HL-60 (cell line): ENCODE measurements around the gene GPR183.

ENCODE experiments used
- DNase-seq, 2 experiments: peaks; one replicate each; pipeline ENCODE4 v3.0.0-alpha.2; 2010 to 2020; ENCODE audit warnings: low read depth in 1 of 2, low spot score in 1 of 2
- H3K27ac ChIP-seq: fragments of 250-450 bp; sonication (Bioruptor Pico); replicated peaks from 2 replicates; pipeline ENCODE4 v1.5.1; 2020; ENCODE audit warnings: mild to moderate bottlenecking, moderate library complexity
- H3K27me3 ChIP-seq: fragments of 250-450 bp; sonication (Bioruptor Pico); 2 replicates; pipeline ENCODE4 v1.5.1; 2021; ENCODE audit warnings: mild to moderate bottlenecking, moderate library complexity; ENCODE audit not compliant: insufficient read depth, poor library complexity, severe bottlenecking
- H3K4me3 ChIP-seq: replicated peaks from 2 replicates; pipeline ENCODE4 v1.5.1; 2011; ENCODE audit warnings: mild to moderate bottlenecking, control low read depth, low read length; ENCODE audit not compliant: insufficient read depth
- GABPA ChIP-seq: IDR thresholded peaks from 2 replicates; pipeline ENCODE4 v1.6.1; 2012; ENCODE audit warnings: low read depth
- POLR2AphosphoS5 ChIP-seq: IDR thresholded peaks from 2 replicates; pipeline ENCODE4 v1.6.1; 2012; ENCODE audit warnings: low read depth
- SPI1 ChIP-seq: IDR thresholded peaks from 2 replicates; pipeline ENCODE4 v1.6.1; 2012; ENCODE audit warnings: low read depth, mild to moderate bottlenecking, borderline replicate concordance
- TF ChIP-seq, protein P1 (sequence below): IDR thresholded peaks from one replicate; pipeline ENCODE4 v1.5.1; 2011; ENCODE audit warnings: low read length, control low read depth, inconsistent platforms; ENCODE audit not compliant: insufficient read depth
- TF ChIP-seq, protein P2 (sequence below): IDR thresholded peaks from 2 replicates; pipeline ENCODE4 v1.6.1; 2012; ENCODE audit warnings: low read depth; ENCODE audit not compliant: insufficient replicate concordance

GPR183 gene

GRCh38 chr13:99301056-99301838 lies 6.0 kb downstream of the GPR183 start:
- H3K4me3 ChIP-seq, result no peak overlapping the region
- peak overlapping the region; percentile 93 for H3K27ac ChIP-seq
- TF ChIP-seq POLR2AphosphoS5, result peak; percentile 65
- TF ChIP-seq GABPA, result no peak
- DNase-seq, result no peak
- H3K27me3 ChIP-seq, result no peaks in the 10 kb centered on the region

DNA sequence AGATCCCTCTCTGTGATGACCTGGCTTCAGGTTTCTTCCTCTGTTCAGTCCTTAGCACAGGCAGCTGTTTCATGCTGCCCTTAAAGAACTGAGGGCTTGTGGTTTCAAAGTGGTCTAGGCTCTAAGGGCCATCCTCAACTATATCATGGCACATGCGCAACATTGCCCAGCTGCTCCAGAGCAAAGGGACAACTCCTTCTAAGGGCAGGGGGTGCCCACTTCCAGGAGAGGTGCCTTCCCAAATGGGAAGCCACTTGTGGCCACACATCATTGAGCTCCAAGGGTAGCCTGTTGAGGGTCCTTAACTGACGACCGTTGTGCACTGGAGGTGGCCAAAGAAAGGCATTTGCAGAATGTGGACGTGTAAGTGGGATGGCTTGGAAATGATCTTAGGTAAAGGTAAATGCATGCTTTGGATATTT lies 7.3 kb downstream of the GPR183 start:
- Histone ChIP-seq H3K4me3 (no peak overlapping the region), H3K27ac (peak overlapping the region; percentile 93), H3K27me3 (no peaks in the 10 kb centered on the region)
- TF ChIP-seq SPI1, result no peak
- peak; percentile 58 for TF ChIP-seq POLR2AphosphoS5
- DNase-seq, result peak in 1 of 2 experiments; percentile 56

DNA sequence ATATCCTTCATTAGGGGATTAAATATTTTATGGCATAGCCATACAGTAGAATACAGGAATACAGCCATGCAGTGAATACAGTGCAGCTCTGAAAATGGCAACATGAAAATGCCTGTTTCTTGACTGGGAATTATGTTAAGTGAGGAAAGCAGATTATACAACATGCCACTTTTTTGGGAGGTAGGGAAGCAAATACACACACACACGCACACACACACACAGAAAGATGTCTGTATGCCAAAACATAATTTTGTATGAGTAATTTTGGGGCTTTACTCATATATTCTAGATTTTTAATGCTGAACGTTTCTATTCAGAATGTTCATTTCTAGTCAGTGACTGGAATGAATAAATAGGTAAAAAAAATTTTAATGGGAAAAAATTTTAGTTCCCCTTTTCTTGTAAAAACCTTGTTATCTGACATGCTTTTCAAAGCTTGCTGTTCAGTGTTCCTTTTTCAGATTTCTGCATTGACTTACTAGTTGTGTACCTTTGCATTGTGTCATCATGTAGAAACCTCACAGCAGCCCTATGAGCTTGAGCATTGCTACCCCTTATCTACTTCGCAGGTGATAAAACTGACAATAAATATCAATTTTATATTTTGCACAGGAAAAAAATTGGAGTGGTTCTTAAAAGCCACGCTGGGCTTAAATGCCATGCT lies 7.8 kb downstream of the GPR183 start:
- no peak overlapping the region for H3K4me3 ChIP-seq
- TF ChIP-seq GABPA, result no peak
- no peak for TF ChIP-seq POLR2AphosphoS5
- TF ChIP-seq, protein P1, sequence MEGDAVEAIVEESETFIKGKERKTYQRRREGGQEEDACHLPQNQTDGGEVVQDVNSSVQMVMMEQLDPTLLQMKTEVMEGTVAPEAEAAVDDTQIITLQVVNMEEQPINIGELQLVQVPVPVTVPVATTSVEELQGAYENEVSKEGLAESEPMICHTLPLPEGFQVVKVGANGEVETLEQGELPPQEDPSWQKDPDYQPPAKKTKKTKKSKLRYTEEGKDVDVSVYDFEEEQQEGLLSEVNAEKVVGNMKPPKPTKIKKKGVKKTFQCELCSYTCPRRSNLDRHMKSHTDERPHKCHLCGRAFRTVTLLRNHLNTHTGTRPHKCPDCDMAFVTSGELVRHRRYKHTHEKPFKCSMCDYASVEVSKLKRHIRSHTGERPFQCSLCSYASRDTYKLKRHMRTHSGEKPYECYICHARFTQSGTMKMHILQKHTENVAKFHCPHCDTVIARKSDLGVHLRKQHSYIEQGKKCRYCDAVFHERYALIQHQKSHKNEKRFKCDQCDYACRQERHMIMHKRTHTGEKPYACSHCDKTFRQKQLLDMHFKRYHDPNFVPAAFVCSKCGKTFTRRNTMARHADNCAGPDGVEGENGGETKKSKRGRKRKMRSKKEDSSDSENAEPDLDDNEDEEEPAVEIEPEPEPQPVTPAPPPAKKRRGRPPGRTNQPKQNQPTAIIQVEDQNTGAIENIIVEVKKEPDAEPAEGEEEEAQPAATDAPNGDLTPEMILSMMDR, result no peak
- no peak for TF ChIP-seq SPI1
- TF ChIP-seq, protein P2, sequence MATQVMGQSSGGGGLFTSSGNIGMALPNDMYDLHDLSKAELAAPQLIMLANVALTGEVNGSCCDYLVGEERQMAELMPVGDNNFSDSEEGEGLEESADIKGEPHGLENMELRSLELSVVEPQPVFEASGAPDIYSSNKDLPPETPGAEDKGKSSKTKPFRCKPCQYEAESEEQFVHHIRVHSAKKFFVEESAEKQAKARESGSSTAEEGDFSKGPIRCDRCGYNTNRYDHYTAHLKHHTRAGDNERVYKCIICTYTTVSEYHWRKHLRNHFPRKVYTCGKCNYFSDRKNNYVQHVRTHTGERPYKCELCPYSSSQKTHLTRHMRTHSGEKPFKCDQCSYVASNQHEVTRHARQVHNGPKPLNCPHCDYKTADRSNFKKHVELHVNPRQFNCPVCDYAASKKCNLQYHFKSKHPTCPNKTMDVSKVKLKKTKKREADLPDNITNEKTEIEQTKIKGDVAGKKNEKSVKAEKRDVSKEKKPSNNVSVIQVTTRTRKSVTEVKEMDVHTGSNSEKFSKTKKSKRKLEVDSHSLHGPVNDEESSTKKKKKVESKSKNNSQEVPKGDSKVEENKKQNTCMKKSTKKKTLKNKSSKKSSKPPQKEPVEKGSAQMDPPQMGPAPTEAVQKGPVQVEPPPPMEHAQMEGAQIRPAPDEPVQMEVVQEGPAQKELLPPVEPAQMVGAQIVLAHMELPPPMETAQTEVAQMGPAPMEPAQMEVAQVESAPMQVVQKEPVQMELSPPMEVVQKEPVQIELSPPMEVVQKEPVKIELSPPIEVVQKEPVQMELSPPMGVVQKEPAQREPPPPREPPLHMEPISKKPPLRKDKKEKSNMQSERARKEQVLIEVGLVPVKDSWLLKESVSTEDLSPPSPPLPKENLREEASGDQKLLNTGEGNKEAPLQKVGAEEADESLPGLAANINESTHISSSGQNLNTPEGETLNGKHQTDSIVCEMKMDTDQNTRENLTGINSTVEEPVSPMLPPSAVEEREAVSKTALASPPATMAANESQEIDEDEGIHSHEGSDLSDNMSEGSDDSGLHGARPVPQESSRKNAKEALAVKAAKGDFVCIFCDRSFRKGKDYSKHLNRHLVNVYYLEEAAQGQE, result no peak
- H3K27ac ChIP-seq, result peak overlapping the region; percentile 93
- H3K27me3 ChIP-seq, result no peaks in the 10 kb centered on the region
- DNase-seq, result peak in 1 of 2 experiments; percentile 54

DNA sequence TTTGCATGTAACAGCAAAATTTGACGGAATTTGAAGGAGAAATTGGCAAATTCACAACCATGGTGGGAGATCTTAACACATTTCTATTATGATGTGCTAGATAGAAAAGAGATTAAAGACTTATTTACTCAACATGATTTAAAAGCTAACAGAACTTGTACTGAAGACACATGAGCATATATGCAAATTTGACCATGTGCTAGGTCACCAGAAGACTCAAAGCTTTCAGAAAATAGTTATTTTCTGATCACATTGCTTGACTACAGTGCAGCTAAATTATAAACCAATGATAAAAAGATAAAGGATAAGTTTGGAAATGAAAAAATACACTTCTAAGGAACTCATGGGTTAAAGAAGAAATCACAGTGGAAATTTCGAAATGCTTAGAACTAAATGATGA lies 9.1 kb downstream of the GPR183 start:
- H3K27ac ChIP-seq, result no peak overlapping the region
- no peak for DNase-seq
- TF ChIP-seq, protein P2, result no peak
- TF ChIP-seq GABPA (no peak), SPI1 (no peak), POLR2AphosphoS5 (no peak)
- TF ChIP-seq, protein P1, result no peak
- no peak overlapping the region for H3K4me3 ChIP-seq
- no peaks in the 10 kb centered on the region for H3K27me3 ChIP-seq
